Measurements from ENCODE around the gene CYB561D1. TPM values are rescaled to one million over a fixed set of nuclear protein-coding genes. Genes with fewer than 3 reads are reported as not detected.

Gene CYB561D1
- total and polyA plus RNA-seq, 8 donors = 6.0 to 14.9 (median 8.2) TPM

DNA sequence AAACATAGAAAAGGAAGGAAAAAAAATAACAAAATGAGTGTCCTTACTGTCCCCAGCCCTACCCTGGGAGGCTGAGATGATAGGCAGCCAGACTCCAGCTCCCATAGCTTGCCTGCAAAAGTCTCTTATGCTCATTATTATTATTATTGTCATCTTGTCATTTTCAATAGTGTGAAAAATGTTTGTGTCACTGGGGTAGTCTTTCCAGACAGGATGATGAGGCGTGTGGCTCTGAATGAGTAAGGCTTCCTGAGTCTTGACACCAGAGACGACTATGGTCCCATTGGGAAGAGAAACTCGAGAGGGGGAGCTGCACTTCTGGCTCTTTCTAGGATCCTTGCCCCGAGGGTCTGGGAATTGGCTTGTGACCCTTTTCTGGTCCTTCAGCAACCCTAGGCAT lies 1.1 kb upstream of the CYB561D1 start:
- ATAC-seq = no peak
- no peaks in the 10 kb centered on the region for H3K9me3 ChIP-seq
- no peak overlapping the region for H3K27ac ChIP-seq
- peaks cover 0 to 40% of the 10 kb centered on the region in 2 donors for H3K36me3 ChIP-seq
- peaks cover 5 to 37% of the 10 kb centered on the region in 2 donors for H3K4me1 ChIP-seq
- intact Hi-C loops (cut with DNase I) = loop anchor here in 1 of 2 donors (5.0 kb wide), 1 partner anchor 40 kb away; no protein-coding TSS in a partner anchor
- H3K27me3 ChIP-seq = no peaks in the 10 kb centered on the region
- no peak for DNase-seq
- H3K4me3 ChIP-seq = no peak overlapping the region
- TF ChIP-seq, protein P1, sequence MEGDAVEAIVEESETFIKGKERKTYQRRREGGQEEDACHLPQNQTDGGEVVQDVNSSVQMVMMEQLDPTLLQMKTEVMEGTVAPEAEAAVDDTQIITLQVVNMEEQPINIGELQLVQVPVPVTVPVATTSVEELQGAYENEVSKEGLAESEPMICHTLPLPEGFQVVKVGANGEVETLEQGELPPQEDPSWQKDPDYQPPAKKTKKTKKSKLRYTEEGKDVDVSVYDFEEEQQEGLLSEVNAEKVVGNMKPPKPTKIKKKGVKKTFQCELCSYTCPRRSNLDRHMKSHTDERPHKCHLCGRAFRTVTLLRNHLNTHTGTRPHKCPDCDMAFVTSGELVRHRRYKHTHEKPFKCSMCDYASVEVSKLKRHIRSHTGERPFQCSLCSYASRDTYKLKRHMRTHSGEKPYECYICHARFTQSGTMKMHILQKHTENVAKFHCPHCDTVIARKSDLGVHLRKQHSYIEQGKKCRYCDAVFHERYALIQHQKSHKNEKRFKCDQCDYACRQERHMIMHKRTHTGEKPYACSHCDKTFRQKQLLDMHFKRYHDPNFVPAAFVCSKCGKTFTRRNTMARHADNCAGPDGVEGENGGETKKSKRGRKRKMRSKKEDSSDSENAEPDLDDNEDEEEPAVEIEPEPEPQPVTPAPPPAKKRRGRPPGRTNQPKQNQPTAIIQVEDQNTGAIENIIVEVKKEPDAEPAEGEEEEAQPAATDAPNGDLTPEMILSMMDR (IDR thresholded peaks at IDR 0.05) = no peak

DNA sequence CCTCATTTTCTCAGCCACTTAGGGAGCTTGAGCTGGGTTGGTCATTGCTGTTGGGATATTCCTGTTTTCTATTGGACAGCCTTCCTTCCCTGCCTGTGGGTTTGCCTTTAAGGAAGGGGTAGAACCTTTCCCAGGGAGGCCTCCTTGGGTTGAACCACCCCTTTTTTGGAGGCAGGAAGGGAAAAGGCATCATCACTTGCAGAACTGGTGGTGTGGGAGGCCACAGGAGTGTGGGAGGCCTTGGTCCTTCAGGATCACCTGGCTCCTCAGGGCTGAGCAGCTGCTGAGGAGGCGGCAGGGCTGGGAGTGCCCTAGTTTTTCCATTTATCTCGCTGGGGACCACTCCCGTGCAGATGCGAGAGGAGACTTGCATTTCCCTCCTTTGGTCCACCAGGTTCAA lies 667 bp upstream of the CYB561D1 start:
- DNase-seq (no peak), ATAC-seq (no peak)
- Histone ChIP-seq H3K27me3 (no peaks in the 10 kb centered on the region), H3K27ac (no peak overlapping the region), H3K36me3 (peaks cover 0 to 40% of the 10 kb centered on the region in 2 donors), H3K9me3 (no peaks in the 10 kb centered on the region), H3K4me3 (no peak overlapping the region), H3K4me1 (peaks cover 5 to 38% of the 10 kb centered on the region in 2 donors)
- TF ChIP-seq, protein P1 (IDR thresholded peaks at IDR 0.05) = no peak
- intact Hi-C loops (cut with DNase I) = loop anchor here in 1 of 2 donors (5.0 kb wide), 1 partner anchor 39 kb away; no protein-coding TSS in a partner anchor

DNA sequence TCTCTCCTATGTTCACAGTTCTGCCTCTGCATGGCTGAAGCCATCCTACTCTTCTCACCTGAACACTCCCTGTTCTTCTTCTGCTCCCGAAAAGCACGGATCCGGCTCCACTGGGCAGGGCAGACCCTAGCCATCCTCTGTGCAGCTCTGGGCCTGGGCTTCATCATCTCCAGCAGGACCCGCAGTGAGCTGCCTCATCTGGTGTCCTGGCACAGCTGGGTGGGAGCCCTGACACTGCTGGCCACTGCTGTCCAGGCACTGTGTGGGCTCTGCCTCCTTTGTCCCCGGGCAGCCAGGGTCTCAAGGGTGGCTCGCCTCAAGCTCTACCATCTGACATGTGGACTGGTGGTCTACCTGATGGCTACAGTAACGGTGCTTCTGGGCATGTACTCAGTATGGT lies 1.8 kb downstream of the CYB561D1 start:
- peaks cover 5 to 61% of the 10 kb centered on the region in 2 donors for H3K4me1 ChIP-seq
- ATAC-seq (no peak), DNase-seq (no peak)
- intact Hi-C loops (cut with DNase I) = no loop called here
- no peak overlapping the region for H3K4me3 ChIP-seq
- H3K9me3 ChIP-seq = no peaks in the 10 kb centered on the region
- no peak overlapping the region for H3K27ac ChIP-seq
- no peaks in the 10 kb centered on the region for H3K27me3 ChIP-seq
- TF ChIP-seq, protein P1 (IDR thresholded peaks at IDR 0.05) = no peak
- peaks cover 0 to 48% of the 10 kb centered on the region in 2 donors for H3K36me3 ChIP-seq

DNA sequence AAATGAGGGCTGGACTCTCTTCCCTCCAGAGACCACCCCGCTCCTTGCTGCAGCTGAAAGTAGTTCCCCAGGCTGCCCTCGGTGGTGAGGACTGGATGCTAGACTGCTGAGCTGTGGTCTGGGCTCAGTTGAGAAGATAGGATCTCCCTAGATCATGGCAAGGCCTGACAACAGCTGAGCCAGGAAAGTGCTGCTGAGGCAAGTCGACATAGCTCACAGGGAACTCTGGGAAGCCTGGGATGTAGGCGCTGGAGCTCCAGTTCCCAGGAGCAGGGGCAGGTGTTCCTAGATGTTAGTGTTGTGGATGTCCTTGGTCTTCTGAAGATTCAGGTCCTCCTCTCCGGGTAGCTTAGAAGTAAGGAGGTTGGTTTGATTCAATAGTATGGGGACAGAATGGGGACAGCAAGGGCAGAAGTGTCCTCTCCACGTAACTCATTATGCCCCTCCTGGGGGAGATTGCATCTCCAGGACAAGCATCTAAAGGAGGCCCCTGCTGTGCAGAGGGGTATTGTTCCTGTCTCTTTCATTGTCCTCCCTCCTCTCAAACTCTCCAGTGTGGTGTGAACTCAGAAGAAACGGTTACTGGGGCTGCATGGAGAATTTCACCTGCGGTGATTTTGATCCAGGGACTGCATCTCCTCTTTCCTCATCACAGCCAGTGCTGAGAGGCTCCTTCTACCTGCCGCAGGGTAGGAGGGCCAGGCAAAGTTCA lies 3.7 kb downstream of the CYB561D1 start:
- TF ChIP-seq, protein P1 (IDR thresholded peaks at IDR 0.05) = no peak
- no peaks in the 10 kb centered on the region for H3K9me3 ChIP-seq
- intact Hi-C loops (cut with DNase I) = no loop called here
- H3K4me1 ChIP-seq = peaks cover 7 to 73% of the 10 kb centered on the region in 2 donors
- no peaks in the 10 kb centered on the region for H3K27me3 ChIP-seq
- ATAC-seq (no peak), DNase-seq (no peak)
- no peak overlapping the region for H3K4me3 ChIP-seq
- H3K27ac ChIP-seq = no peak overlapping the region
- peaks cover 0 to 51% of the 10 kb centered on the region in 2 donors for H3K36me3 ChIP-seq

DNA sequence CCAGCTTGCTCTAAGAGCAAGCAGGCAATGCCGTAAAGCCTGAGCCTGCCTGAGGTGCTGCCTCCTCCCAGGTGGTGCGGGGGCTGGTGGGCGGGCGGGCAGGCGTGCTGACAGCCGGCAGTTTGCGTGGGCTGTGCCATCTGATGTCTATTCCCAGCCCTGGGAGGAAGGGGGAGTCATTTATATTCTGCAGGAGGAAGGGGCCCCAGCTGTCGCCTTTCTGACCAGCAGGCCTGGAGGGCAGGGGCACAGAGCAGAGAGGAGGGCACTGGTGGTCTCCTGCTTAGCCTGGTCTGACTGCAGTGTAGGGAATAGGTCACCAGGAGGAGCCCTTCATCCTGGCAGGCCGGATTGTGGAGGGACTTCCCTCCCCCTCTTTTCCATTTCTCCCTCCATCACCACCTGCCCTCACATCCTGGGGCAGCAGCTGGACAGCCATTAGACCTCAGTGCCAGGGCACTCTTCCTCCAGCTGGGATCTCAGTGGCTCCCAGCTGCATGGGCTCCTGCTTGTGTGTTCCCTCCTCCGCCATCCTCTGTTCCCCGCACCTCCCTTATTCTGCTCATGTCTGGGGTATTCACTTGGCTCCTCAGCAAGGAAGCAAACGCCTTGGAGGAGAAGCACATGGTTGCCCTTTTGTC lies 4.4 kb downstream of the CYB561D1 start:
- Histone ChIP-seq H3K9me3 (no peaks in the 10 kb centered on the region), H3K4me1 (peaks cover 8 to 69% of the 10 kb centered on the region in 2 donors), H3K4me3 (no peak overlapping the region), H3K27ac (no peak overlapping the region), H3K27me3 (no peaks in the 10 kb centered on the region), H3K36me3 (peaks cover 0 to 51% of the 10 kb centered on the region in 2 donors)
- TF ChIP-seq, protein P1 (IDR thresholded peaks at IDR 0.05) = peak; percentile 31 to 32
- intact Hi-C loops (cut with DNase I) = no loop called here
- DNase-seq (no peak), ATAC-seq (no peak)
